ENCODE data around the gene GABRP.

The GABRP gene

GRCh38 chr5:170743876-170744212 lies 39.7 kb upstream of the GABRP start:
- no peak for ATAC-seq
- TF ChIP-seq CSDC2 (CRISPR knock-in tag; IDR thresholded peaks at IDR 0.05) (no peak), ZFP3 (CRISPR knock-in tag; IDR thresholded peaks at IDR 0.05) (no peak), ZNF565 (CRISPR knock-in tag; conservative IDR thresholded peaks at IDR 0.05; ENCODE audit: low read depth) (no peak), CREB5 (CRISPR knock-in tag; IDR thresholded peaks at IDR 0.05; ENCODE audit: low read depth) (no peak), TSHZ2 (CRISPR knock-in tag; IDR thresholded peaks at IDR 0.05) (no peak), CSRNP3 (CRISPR knock-in tag; IDR thresholded peaks at IDR 0.05) (no peak), PPARA (CRISPR knock-in tag; IDR thresholded peaks at IDR 0.05; ENCODE audit: borderline replicate concordance) (no peak), POU6F1 (CRISPR knock-in tag; IDR thresholded peaks at IDR 0.05; ENCODE audit: borderline replicate concordance, low read depth) (no peak), PATZ1 (CRISPR knock-in tag; IDR thresholded peaks at IDR 0.05; ENCODE audit: borderline replicate concordance) (no peak), ARNTL (CRISPR knock-in tag; IDR thresholded peaks at IDR 0.05; ENCODE audit: borderline replicate concordance, low read depth) (no peak), TCF4 (CRISPR knock-in tag; IDR thresholded peaks at IDR 0.05; ENCODE audit: borderline replicate concordance) (no peak), ISL1 (CRISPR knock-in tag; IDR thresholded peaks at IDR 0.05) (no peak)

- TF ChIP-seq CSDC2 (CRISPR knock-in tag; IDR thresholded peaks at IDR 0.05) (no peak), CSRNP3 (CRISPR knock-in tag; IDR thresholded peaks at IDR 0.05) (no peak), TOX (CRISPR knock-in tag; IDR thresholded peaks at IDR 0.05; ENCODE audit: borderline replicate concordance) (no peak), ISL1 (CRISPR knock-in tag; IDR thresholded peaks at IDR 0.05) (peak; percentile 34; the same call in 1 of the 2 replicates), ARNTL (CRISPR knock-in tag; IDR thresholded peaks at IDR 0.05; ENCODE audit: borderline replicate concordance, low read depth) (no peak), PATZ1 (CRISPR knock-in tag; IDR thresholded peaks at IDR 0.05; ENCODE audit: borderline replicate concordance) (no peak), ZC3H10 (CRISPR knock-in tag; IDR thresholded peaks at IDR 0.05) (no peak), BACH2 (CRISPR knock-in tag; IDR thresholded peaks at IDR 0.05; ENCODE audit: borderline replicate concordance) (no peak), ZFP30 (CRISPR knock-in tag; IDR thresholded peaks at IDR 0.05) (no peak), ZNF8 (CRISPR knock-in tag; IDR thresholded peaks at IDR 0.05) (no peak), ZNF70 (CRISPR knock-in tag; IDR thresholded peaks at IDR 0.05) (no peak), TCF4 (CRISPR knock-in tag; IDR thresholded peaks at IDR 0.05; ENCODE audit: borderline replicate concordance) (peak; percentile 53; the same call in 1 of the 2 replicates), ZNF565 (CRISPR knock-in tag; conservative IDR thresholded peaks at IDR 0.05; ENCODE audit: low read depth) (no peak), ZFP3 (CRISPR knock-in tag; IDR thresholded peaks at IDR 0.05) (no peak), TSHZ2 (CRISPR knock-in tag; IDR thresholded peaks at IDR 0.05) (peak; percentile 56; the same call in 1 of the 2 replicates), OSR1 (CRISPR knock-in tag; IDR thresholded peaks at IDR 0.05) (no peak)
- ATAC-seq = peak; percentile 64
These were observed 37.9 kb upstream of the GABRP start for GRCh38 chr5:170745481-170746071.
